Progenitor cell of endocrine pancreas (in vitro differentiated cells): ENCODE results near the gene RALB. TPM values are rescaled to one million over a fixed set of nuclear protein-coding genes. Genes with fewer than 3 reads are reported as not detected.

Experiments used
- DNase-seq: peaks from one replicate; pipeline ENCODE4 v3.0.0; 2021; ENCODE audit warnings: low spot score; ENCODE audit not compliant: unreplicated experiment
- H3K27ac Mint-ChIP-seq: 2 replicates; pipeline ENCODE4 v1.8.0; 2021; ENCODE audit warnings: mild to moderate bottlenecking, moderate library complexity, mixed read lengths
- H3K27me3 Mint-ChIP-seq: 2 replicates; pipeline ENCODE4 v1.8.0; 2021; ENCODE audit warnings: mixed read lengths
- H3K36me3 Mint-ChIP-seq: 2 replicates; pipeline ENCODE4 v1.8.0; 2022; ENCODE audit warnings: mixed read lengths; ENCODE audit not compliant: insufficient read depth
- H3K4me1 Mint-ChIP-seq: 2 replicates; pipeline ENCODE4 v1.8.0; 2021; ENCODE audit warnings: low read depth, mixed read lengths
- H3K4me3 Mint-ChIP-seq: 2 replicates; pipeline ENCODE4 v1.8.0; 2021; ENCODE audit warnings: low read depth, mild to moderate bottlenecking, moderate library complexity, mixed read lengths
- H3K9me3 Mint-ChIP-seq: 2 replicates; pipeline ENCODE4 v1.8.0; 2021; ENCODE audit warnings: low read depth, mixed read lengths
- CTCF ChIP-seq: fragments of 200-600 bp; sonication (generic); IDR thresholded peaks from one replicate; pipeline ENCODE4 v1.5.0; 2021; ENCODE audit warnings: antibody characterized with exemption, mild to moderate bottlenecking; ENCODE audit not compliant: unreplicated experiment
- total RNA-seq: library from RNA; stranded (reverse); gene quantifications from 2 replicates; pipeline ENCODE4 v1.2.1, GENCODE V29; 2021

Gene RALB
- total RNA-seq, 1 donor from 2014 or later: 30.5 TPM

GRCh38 chr2:120251078-120251477, 1.6 kb upstream of the RALB start:
- Mint-ChIP-seq H3K27ac (no peak overlapping the region), H3K4me1 (peaks cover 19% of the 10 kb centered on the region), H3K4me3 (no peak overlapping the region), H3K9me3 (peaks cover 5% of the 10 kb centered on the region), H3K36me3 (peaks cover 2% of the 10 kb centered on the region), H3K27me3 (peaks cover 31% of the 10 kb centered on the region)
- no peak for DNase-seq
- TF ChIP-seq CTCF: no peak

GRCh38 chr2:120251880-120252224, 800 bp upstream of the RALB start:
- DNase-seq: no peak
- peak overlapping the region; percentile 95 for H3K4me3 Mint-ChIP-seq
- peaks cover 14% of the 10 kb centered on the region for H3K4me1 Mint-ChIP-seq
- peaks cover 5% of the 10 kb centered on the region for H3K9me3 Mint-ChIP-seq
- peaks cover 3% of the 10 kb centered on the region for H3K36me3 Mint-ChIP-seq
- no peak for TF ChIP-seq CTCF
- no peak overlapping the region for H3K27ac Mint-ChIP-seq
- H3K27me3 Mint-ChIP-seq: peaks cover 31% of the 10 kb centered on the region

GRCh38 chr2:120253021-120253882, 600 bp downstream of the RALB start:
- Mint-ChIP-seq H3K4me3 (peak overlapping the region; percentile 91), H3K9me3 (peaks cover 6% of the 10 kb centered on the region), H3K27me3 (peaks cover 22% of the 10 kb centered on the region), H3K36me3 (peaks cover 4% of the 10 kb centered on the region), H3K27ac (peak overlapping the region; percentile 73), H3K4me1 (peaks cover 14% of the 10 kb centered on the region)
- peak; percentile 62 for DNase-seq
- peak; percentile 48 for TF ChIP-seq CTCF

DNA sequence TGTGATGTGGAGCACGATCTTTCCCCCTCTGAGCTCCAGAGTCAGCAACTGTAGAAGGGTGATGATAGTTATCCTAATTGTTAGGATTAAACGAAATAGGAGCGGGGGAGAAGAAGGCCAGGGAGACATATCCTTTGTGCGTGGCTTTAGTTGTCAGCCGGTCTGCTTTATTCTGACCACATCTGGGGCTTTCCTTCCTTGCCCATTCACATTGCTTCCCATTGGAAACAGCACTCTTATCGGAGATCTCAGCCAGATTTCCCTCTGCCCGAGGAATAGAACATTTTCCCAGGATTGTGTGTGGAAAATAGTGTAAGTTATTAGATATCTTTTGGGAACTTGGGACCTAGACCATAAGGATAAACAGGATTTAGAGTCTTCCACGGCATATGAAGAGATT, 1.5 kb downstream of the RALB start:
- Mint-ChIP-seq H3K27me3 (peaks cover 19% of the 10 kb centered on the region), H3K27ac (no peak overlapping the region), H3K36me3 (peaks cover 9% of the 10 kb centered on the region), H3K4me3 (peak overlapping the region; percentile 91), H3K4me1 (peaks cover 14% of the 10 kb centered on the region), H3K9me3 (peaks cover 9% of the 10 kb centered on the region)
- no peak for TF ChIP-seq CTCF
- no peak for DNase-seq

GRCh38 chr2:120255071-120255470, 2.4 kb downstream of the RALB start:
- Mint-ChIP-seq H3K36me3 (peaks cover 11% of the 10 kb centered on the region), H3K4me1 (peaks cover 14% of the 10 kb centered on the region), H3K9me3 (peaks cover 6% of the 10 kb centered on the region), H3K27me3 (peaks cover 14% of the 10 kb centered on the region), H3K4me3 (peak overlapping the region; percentile 29), H3K27ac (no peak overlapping the region)
- no peak for DNase-seq
- TF ChIP-seq CTCF: no peak
